ENCODE measurements around the gene TNRC6A.

Gene TNRC6A

DNA sequence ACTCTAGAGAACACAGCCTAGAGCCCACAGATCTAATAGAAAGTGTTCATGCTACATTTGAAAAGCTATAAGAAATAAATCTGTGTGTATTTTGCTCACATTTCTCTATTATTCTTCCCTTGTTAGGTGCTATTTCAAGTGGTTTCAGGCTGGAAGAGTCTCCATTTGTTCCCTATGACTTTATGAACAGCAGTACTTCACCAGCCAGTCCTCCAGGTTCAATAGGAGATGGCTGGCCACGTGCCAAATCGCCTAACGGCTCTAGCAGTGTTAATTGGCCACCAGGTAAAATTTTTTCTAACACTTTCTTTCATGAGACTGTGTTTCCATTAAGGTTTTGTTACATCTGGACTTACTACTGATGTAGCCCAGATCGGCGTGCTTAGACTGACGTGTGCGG is 85.6 kb downstream of the TNRC6A start:
- TF ChIP-seq CTCF (IDR thresholded peaks at IDR 0.05; ENCODE audit: low read depth, low read length) = no peak
- in situ Hi-C loops (cut with HindIII; ENCODE audit: low sequenced_read_pairs) = no loop called here
- no peak overlapping the region for H3K4me3 ChIP-seq (ENCODE audit: low read depth, low read length)
- no peak for DNase-seq (ENCODE audit: low read depth, low spot score)

DNA sequence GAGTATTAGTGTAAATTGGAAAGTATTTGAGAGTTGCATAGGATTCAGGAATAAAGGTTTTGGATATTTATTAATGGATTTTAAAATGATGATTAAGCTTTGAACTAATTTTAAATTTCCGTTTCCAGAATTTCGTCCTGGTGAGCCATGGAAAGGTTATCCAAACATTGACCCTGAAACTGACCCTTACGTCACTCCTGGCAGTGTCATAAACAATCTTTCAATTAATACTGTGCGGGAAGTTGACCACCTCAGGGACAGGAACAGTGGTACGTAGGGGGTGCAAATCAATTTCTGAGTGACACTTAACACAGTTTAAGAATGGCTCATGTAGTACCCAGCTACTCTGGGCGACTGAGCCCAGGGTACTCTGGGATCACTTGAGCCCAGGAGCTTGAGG is 87.2 kb downstream of the TNRC6A start:
- no peak for DNase-seq (ENCODE audit: low read depth, low spot score)
- no peak overlapping the region for H3K4me3 ChIP-seq (ENCODE audit: low read depth, low read length)
- TF ChIP-seq CTCF (IDR thresholded peaks at IDR 0.05; ENCODE audit: low read depth, low read length) = no peak
- in situ Hi-C loops (cut with HindIII; ENCODE audit: low sequenced_read_pairs) = no loop called here

GRCh38 chr16:24819462-24820040 is 90.1 kb downstream of the TNRC6A start:
- in situ Hi-C loops (cut with HindIII; ENCODE audit: low sequenced_read_pairs) = no loop called here
- no peak for TF ChIP-seq CTCF (IDR thresholded peaks at IDR 0.05; ENCODE audit: low read depth, low read length)
- no peak for DNase-seq (ENCODE audit: low read depth, low spot score)
- no peak overlapping the region for H3K4me3 ChIP-seq (ENCODE audit: low read depth, low read length)

GRCh38 chr16:24820522-24820921 is 91.1 kb downstream of the TNRC6A start:
- in situ Hi-C loops (cut with HindIII; ENCODE audit: low sequenced_read_pairs) = no loop called here
- DNase-seq (ENCODE audit: low read depth, low spot score) = no peak
- no peak for TF ChIP-seq CTCF (IDR thresholded peaks at IDR 0.05; ENCODE audit: low read depth, low read length)
- H3K4me3 ChIP-seq (ENCODE audit: low read depth, low read length) = no peak overlapping the region

DNA sequence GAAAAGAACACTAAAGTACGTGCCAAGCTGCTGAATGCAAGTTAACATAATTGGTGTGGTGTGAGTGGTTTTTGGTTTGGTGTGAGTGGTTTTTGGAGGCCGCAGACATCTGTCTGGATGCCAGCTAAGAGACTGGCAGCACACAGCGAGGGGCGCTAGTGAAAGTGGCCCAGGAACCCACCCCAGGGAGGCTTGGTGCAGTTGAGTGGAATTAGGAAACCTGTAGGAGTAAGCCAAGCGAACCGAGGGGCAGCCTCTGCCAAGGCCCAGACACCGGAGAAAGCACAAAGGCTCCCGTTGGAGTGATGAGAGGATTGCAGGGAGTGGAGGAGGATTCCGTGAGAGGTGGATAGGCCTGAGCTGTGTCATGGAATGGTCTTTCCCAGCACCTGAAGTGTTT is 91.7 kb downstream of the TNRC6A start:
- no peak for TF ChIP-seq CTCF (IDR thresholded peaks at IDR 0.05; ENCODE audit: low read depth, low read length)
- in situ Hi-C loops (cut with HindIII; ENCODE audit: low sequenced_read_pairs) = no loop called here
- DNase-seq (ENCODE audit: low read depth, low spot score) = no peak
- no peak overlapping the region for H3K4me3 ChIP-seq (ENCODE audit: low read depth, low read length)

DNA sequence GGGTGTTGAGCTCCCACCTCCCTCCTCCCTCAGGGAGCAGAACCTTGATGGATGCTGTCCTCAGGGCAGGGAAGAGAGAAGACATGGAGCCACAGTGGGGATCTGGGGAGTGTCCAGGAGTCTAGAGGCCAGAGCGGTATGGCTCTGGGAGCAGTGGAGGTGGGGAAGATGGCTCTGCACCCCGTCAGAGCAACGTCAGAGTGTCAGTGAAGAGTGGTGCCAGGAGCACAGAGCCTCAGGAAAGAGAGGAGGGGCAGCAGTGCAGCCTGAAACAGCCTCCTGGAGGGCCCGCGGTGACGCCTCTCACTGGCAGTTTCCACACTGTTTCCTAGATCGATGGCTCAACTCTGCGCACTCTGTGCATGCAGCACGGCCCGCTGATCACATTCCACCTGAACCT is 93.1 kb downstream of the TNRC6A start:
- no peak overlapping the region for H3K4me3 ChIP-seq (ENCODE audit: low read depth, low read length)
- TF ChIP-seq CTCF (IDR thresholded peaks at IDR 0.05; ENCODE audit: low read depth, low read length) = no peak
- no peak for DNase-seq (ENCODE audit: low read depth, low spot score)
- in situ Hi-C loops (cut with HindIII; ENCODE audit: low sequenced_read_pairs) = no loop called here

DNA sequence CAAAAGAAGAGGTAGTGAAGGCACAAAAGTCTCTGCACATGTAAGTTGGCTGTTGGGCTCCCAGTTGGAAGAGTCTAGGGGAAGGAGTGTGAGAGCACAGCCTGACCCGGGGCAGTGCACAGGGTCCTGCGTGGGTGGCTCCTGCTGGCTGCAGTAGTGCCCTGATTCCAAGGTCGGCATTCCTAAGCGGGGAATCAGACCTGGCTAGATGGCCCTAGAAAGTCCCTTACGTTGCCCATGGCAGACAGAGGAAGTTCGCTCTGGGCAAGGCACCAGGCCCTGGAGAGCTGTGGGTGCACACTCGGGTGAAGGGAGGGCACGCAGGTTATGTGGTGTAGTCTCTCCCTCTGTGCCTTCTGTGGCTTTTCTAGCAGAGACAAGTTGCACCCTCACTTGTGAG is 93.5 kb downstream of the TNRC6A start:
- DNase-seq (ENCODE audit: low read depth, low spot score) = no peak
- H3K4me3 ChIP-seq (ENCODE audit: low read depth, low read length) = no peak overlapping the region
- in situ Hi-C loops (cut with HindIII; ENCODE audit: low sequenced_read_pairs) = no loop called here
- no peak for TF ChIP-seq CTCF (IDR thresholded peaks at IDR 0.05; ENCODE audit: low read depth, low read length)

All from astrocyte of the spinal cord (primary cell).